Transverse colon (tissue), 3 donors: ENCODE measurements around the gene MAGI1.

ENCODE experiments used
- CTCF ChIP-seq, 5 experiments: fragments of 200-600 bp in 3 of 5; fragments of 450-650 bp in 2 of 5; sonication (generic) in 3 of 5; IDR thresholded peaks; 1 replicate in 2 of 5; 2 replicates in 3 of 5; pipeline ENCODE4 v1.5.1; 2016 to 2017; ENCODE audit warnings: antibody characterized with exemption in 5 of 5, inconsistent platforms in 3 of 5, mild to moderate bottlenecking in 2 of 5, moderate library complexity in 1 of 5
- EP300 ChIP-seq: sonication (generic); formaldehyde crosslinking; IDR thresholded peaks from one replicate; pipeline ENCODE4 v1.6.1; 2017; ENCODE audit warnings: antibody characterized with exemption, low read depth

DNA sequence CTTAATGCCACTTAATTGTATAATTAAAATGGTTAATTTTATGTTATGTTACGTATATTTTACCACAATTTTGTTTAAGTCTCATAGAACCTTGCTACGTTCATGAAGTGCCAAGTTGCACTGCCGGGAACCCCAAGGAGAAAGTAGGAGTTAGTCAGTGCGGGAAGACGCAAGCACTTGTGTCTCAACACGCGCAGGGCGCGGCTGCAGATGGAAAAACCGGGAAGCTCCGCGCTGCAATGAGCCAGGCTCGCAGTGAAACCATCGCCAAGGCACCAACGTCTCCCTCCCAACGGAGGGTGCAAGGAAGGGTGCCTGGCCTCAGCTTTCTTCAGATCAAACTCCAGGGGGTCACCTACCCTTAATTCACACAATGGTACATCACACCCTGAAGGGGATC is 21.6 kb downstream of the MAGI1 start:
- no peak for TF ChIP-seq CTCF (IDR thresholded peaks at IDR 0.05)
- TF ChIP-seq EP300, result no peak
